Activated CD4-positive, alpha-beta T cell treated with anti-CD3 and anti-CD28 coated beads, Interleukin-2, amount 10 ng/mL, durations not matched to agents 7 days and 5 days (primary cell): ENCODE measurements around the gene LRRC56. TPM values are rescaled to one million over a fixed set of nuclear protein-coding genes. Genes with fewer than 3 reads are reported as not detected.
"Not testable (repeated sequence)": the region's sequence is repeated elsewhere in the genome, so short reads cannot be mapped to it uniquely, and the experiment has no call there.

Experiments
- CTCF ChIA-PET: fragments of 350-600 bp; sonication (Branson Sonifier 250); formaldehyde crosslinking; loops from one replicate; lab custom pipeline; 2021; ENCODE audit warnings: antibody characterized with exemption; lab: Charles Lee
- POLR2A ChIA-PET: fragments of 350-600 bp; sonication (Branson Sonifier 250); formaldehyde crosslinking; loops from one replicate; lab custom pipeline; 2021; ENCODE audit warnings: antibody characterized with exemption; lab: Charles Lee
- DNase-seq: peaks from one replicate; pipeline ENCODE4 v3.0.0-alpha.2; 2020
- H3K27ac Mint-ChIP-seq: one replicate; pipeline ENCODE4 v1.8.0; 2021; ENCODE audit warnings: mild to moderate bottlenecking, moderate library complexity, mixed read lengths
- H3K27me3 Mint-ChIP-seq: one replicate; pipeline ENCODE4 v1.8.0; 2021; ENCODE audit warnings: mixed read lengths
- H3K36me3 Mint-ChIP-seq: one replicate; pipeline ENCODE4 v1.8.0; 2021; ENCODE audit warnings: low read depth, mixed read lengths
- H3K4me1 Mint-ChIP-seq: one replicate; pipeline ENCODE4 v1.8.0; 2021; ENCODE audit warnings: mixed read lengths
- H3K4me3 Mint-ChIP-seq: one replicate; pipeline ENCODE4 v1.8.0; 2021; ENCODE audit warnings: mild to moderate bottlenecking, moderate library complexity, mixed read lengths
- H3K9me3 Mint-ChIP-seq: one replicate; pipeline ENCODE4 v1.8.0; 2021; ENCODE audit warnings: mixed read lengths
- total RNA-seq, 2 experiments: library from RNA; stranded (reverse); gene quantifications; one replicate each; pipeline ENCODE4 v1.2.3, GENCODE V29; 2021

LRRC56 gene
- total RNA-seq, 2 experiments from 2014 or later: 2.0 to 2.1 TPM

DNA sequence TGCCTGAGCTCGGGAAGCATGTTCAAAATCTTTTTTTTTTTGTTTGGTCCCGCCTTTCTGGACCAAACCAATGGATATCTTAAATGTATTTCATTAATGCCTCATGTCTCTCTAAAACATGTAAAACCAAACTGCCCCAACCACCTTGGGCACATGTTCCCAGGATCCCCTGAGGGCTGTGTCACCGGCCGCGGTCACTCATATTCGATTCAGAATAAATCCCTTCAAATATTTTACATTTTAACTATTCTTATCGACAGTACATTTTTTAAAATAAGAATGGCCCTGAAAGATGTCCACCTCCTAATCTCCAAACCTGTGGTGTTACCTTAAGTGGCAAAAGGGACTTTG lies 32.4 kb upstream of the LRRC56 start:
- peaks cover 14% of the 10 kb centered on the region for H3K36me3 Mint-ChIP-seq
- H3K27ac Mint-ChIP-seq: peak overlapping the region; percentile 98
- no peaks in the 10 kb centered on the region for H3K9me3 Mint-ChIP-seq
- H3K27me3 Mint-ChIP-seq: no peaks in the 10 kb centered on the region
- H3K4me3 Mint-ChIP-seq: peak overlapping the region; percentile 95
- DNase-seq: no peak
- H3K4me1 Mint-ChIP-seq: peaks cover 29% of the 10 kb centered on the region
- ChIA-PET CTCF (interaction anchor here (6.5 kb wide), 1 partner anchor 13 kb away, joined by 64 read pairs; no protein-coding TSS in a partner anchor), POLR2A (no interaction called here)

DNA sequence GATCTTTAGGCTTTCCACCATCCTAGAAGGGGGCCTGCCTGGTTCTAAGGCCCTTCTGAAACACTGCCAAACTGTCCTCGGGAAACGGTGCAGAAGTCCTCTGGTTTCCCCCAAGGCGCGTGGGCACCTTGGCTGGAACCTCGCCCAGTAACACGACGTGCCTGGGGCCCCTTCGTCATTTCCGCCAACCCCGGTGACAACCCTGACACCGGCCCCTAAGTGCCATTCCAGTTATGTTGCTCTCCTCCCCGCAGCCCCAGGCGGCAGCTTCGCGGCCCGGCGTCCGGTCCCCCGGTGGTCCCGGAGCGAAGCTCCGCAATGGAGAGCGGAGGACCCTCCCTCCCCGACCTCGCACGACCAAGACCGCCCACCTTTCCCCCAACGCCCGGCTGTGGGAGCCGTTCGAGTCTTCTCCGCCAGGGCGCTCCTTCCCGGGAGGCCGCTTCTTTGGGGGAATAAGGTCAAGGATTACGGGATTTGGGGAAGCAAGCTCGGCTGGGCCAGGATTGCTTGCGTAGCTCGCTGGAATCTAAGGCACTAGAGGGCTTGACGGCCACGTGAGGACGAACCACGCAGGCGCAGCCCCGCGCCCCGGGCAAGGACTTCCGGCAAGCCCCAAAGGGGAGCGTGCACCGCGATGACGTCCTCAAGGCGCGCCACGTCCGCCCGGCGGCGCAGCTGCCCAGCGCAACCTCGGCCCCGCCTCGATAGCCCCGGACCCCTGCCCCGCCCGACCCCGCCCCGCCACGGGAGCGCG lies 30.9 kb upstream of the LRRC56 start:
- Mint-ChIP-seq H3K9me3 (no peaks in the 10 kb centered on the region), H3K27ac (peak overlapping the region; percentile 98), H3K27me3 (no peaks in the 10 kb centered on the region), H3K4me3 (peak overlapping the region; percentile 95), H3K4me1 (peaks cover 26% of the 10 kb centered on the region), H3K36me3 (peaks cover 9% of the 10 kb centered on the region)
- peak; percentile 97 for DNase-seq
- CTCF ChIA-PET: interaction anchor here (1.2 to 6.5 kb wide), 2 partner anchors 12 to 57 kb away, joined by 4 to 64 read pairs; partner anchors contain the start of gene PTDSS2
- POLR2A ChIA-PET: no interaction called here

DNA sequence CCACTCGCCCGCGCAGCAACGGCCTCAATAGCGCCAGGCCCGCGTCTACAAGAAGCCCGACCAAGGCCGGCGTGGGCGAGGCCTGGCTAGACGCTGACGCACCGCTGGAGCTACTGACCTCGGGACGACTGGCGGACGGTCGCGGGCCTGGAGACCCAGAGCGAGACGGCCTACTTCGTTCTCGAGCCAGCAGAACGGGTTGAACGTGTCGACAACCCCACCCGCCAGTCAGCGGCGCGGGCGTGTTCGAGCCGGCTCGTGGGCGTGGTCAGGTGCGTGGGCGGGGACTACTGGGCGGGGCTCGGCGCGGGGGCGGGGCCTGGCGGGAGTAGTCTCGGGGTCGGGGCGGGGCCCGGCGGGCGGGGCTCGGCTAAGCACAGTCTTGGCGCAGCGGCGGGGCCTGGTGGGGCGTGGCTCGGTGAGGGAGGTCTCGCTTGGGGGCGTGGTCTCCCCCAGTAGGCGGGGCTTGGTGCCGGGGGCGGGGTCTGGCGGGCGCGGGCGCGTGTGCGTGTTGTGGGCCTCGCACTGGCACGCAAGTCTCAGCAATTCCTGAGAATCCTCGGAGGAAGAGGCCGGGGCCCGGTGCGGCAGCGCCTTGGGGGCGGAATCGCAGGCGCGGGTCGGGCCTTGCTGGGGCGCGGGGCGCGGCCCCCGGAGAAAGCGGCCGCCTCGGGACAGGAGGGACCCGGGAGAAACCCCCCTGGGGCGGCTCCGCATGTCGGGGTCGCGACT lies 30.2 kb upstream of the LRRC56 start, which contains the start of gene RNH1:
TSS of gene RNH1 (minus strand) at position 248 of the 732 bp plus-strand sequence. CDS start 5,080 bp downstream, outside the sequence.
- Mint-ChIP-seq H3K36me3 (peaks cover 11% of the 10 kb centered on the region), H3K4me3 (peak within 1 kb of the TSS; percentile 95), H3K9me3 (no peaks in the 10 kb centered on the region), H3K27me3 (no peaks in the 10 kb centered on the region), H3K4me1 (peaks cover 26% of the 10 kb centered on the region), H3K27ac (peak within 1 kb of the TSS; percentile 98)
- DNase-seq: peak; percentile 98
- CTCF ChIA-PET: interaction anchor here (1.0 to 6.5 kb wide), 3 partner anchors 11 to 58 kb away, joined by 3 to 64 read pairs (median 4); partner anchors contain the start of gene PTDSS2
- POLR2A ChIA-PET: no interaction called here

DNA sequence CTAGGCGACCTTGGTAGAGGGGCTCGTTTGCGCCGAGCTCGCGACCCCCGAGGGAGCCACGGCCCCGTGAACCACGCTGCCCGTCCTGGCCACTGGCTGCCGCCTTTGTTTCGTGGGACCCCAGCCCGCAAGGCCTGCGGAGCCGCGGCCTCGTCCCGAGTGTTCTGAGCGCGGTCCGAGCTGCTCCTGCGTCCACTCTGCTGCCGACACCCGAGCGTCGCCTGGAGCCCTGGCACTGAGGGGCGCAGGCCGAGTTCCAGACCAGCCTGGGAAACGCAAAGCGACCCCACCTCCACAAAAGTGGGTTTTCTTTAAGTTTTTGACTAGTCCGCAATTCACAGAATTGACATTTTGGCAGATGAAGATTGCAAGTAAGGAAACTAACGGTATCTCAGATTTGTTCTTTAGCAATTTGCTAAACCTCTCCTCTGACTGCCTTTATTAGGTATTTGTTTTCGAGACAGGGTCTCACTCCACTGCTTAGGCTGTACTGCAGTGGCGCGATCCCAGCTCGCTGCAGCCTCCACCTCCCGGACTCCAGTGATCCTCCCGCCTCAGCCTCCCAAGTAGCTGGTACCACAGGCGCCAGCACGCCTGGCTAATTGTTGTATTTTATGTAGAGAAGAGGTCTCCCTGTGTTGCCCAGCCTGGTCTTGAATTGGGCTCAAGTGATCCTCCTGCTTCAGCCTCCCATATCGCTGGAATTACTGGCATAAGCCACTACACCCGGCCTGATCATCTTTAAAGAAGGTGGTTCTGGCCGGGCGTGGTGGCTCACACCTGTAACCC lies 29.4 kb upstream of the LRRC56 start:
- POLR2A ChIA-PET: no interaction called here
- peak overlapping the region; percentile 95 for H3K4me3 Mint-ChIP-seq
- no peak for DNase-seq
- H3K27me3 Mint-ChIP-seq: no peaks in the 10 kb centered on the region
- peaks cover 26% of the 10 kb centered on the region for H3K4me1 Mint-ChIP-seq
- H3K9me3 Mint-ChIP-seq: no peaks in the 10 kb centered on the region
- H3K36me3 Mint-ChIP-seq: peaks cover 11% of the 10 kb centered on the region
- CTCF ChIA-PET: interaction anchor here (1.0 to 6.5 kb wide), 3 partner anchors 10 to 52 kb away, joined by 3 to 64 read pairs (median 3); no protein-coding TSS in a partner anchor
- peak overlapping the region; percentile 80 for H3K27ac Mint-ChIP-seq

DNA sequence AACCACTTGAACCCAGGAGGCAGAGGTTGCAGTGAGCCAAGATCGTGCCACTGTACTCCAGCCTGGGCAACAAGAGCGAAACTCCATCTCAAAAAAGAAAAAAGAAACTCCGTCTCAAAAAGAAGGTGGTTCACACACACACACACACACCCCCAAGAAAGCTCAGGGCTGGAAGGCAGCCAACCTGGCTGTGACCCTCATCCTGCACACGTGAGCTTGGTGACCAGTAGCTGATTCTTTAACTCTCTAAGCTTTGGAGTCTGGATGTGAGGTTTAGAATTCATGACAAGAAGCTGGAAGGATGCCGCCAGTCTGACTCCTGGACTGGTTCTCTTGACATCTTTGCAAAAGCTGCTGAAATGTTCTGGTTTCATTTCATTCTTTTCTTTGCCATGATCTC lies 28.4 kb upstream of the LRRC56 start:
- POLR2A ChIA-PET: interaction anchor here (0.6 kb wide), 1 partner anchor 20 kb away, joined by 4 read pairs; no protein-coding TSS in a partner anchor
- no peak for DNase-seq
- Mint-ChIP-seq H3K9me3 (no peaks in the 10 kb centered on the region), H3K4me3 (no peak overlapping the region), H3K4me1 (peaks cover 20% of the 10 kb centered on the region), H3K36me3 (peaks cover 11% of the 10 kb centered on the region), H3K27ac (peak overlapping the region; percentile 25), H3K27me3 (no peaks in the 10 kb centered on the region)
- CTCF ChIA-PET: interaction anchor here (0.6 to 6.5 kb wide), 6 partner anchors 9 to 270 kb away, joined by 3 to 64 read pairs (median 3); partner anchors contain the start of gene PTDSS2

DNA sequence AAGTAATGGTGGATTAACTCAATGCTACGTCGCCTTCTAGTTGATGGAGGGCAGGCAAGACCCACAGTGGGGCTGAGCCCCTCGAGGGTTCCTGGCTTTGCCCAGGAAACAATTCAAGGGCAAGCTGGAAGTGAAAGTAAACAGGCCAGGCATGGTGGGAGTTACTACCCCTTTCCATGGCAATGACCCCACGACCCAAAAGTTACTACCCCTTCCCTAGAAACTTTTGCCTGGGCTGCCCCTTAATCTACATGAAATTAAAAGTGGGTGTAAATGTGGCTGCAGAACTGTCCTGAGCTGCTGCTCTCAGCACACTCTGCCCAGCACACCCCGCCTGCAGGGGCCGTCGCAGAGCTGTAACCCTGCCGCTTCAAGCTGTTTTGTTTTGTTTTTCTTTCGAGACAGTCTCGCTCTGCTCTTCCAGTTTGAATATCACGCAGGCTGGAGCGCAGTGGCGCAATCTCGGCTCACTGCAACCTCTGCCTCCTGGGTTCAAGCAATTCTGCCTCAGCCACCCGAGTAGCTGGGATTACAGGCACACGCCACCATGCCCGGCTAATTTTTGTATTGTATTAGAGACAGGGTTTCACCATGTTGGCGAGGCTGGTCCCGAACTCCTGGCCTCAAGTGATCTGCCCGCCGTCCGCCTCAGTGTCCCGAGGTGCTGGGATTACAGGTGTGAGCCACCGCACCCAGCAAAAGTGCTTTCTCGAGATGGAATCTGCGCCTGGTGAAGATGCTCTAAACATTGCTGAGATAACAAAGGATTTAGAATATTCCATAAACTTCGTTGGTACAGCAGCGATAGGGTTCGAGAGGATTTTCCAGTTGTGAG lies 24.3 kb upstream of the LRRC56 start:
- CTCF ChIA-PET: interaction anchor here (1.4 to 1.5 kb wide), 2 partner anchors 23 to 65 kb away, joined by 3 read pairs; no protein-coding TSS in a partner anchor
- peak overlapping the region; percentile 9 for H3K27ac Mint-ChIP-seq
- H3K27me3 Mint-ChIP-seq: no peaks in the 10 kb centered on the region
- no peak overlapping the region for H3K4me3 Mint-ChIP-seq
- DNase-seq: no peak
- POLR2A ChIA-PET: no interaction called here
- H3K4me1 Mint-ChIP-seq: peaks cover 5% of the 10 kb centered on the region
- H3K9me3 Mint-ChIP-seq: peaks cover 11% of the 10 kb centered on the region
- peaks cover 27% of the 10 kb centered on the region for H3K36me3 Mint-ChIP-seq

DNA sequence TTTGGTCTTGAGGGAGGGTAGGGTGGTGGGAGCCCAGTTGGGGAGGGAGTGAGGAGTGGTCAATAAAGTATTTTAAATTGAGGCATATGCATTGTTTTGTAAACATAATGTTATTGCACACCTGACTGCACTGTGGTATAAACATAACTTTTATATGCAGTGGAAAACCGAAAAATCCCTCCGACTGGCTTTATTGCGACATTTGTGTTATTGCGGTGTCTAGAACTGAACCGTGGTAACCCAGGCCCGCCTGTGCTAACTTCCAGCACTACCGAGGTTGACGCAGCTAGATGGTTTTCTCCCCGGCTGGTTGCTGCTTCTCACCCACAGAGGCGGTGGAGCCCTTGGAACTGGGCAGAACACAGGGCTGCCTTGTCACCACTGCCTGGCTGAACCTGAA lies 22.7 kb upstream of the LRRC56 start:
- ChIA-PET CTCF (interaction anchor here (1.5 kb wide), 1 partner anchor 66 kb away, joined by 3 read pairs; no protein-coding TSS in a partner anchor), POLR2A (no interaction called here)

DNA sequence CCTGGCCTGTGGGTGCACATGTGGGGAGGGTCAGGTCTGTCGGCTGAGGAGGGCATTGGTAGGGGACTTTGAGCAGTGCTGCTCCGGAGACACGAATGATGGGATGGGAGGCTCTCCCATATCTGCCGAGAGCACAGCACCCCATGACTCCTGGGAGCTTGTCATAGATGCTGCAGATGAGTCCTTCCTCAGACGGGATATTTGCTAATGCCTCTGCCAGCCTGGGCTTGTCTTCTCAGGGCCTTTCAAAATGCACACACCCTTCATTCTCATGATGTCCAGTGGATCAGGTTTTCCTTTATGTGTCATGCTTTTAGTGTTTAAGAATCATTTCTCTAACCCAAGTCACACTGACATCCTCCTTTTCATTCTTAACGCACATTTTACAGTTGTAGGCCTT lies 22.2 kb upstream of the LRRC56 start:
- CTCF ChIA-PET: interaction anchor here (0.7 kb wide), 1 partner anchor 103 kb away, joined by 3 read pairs; no protein-coding TSS in a partner anchor
- Mint-ChIP-seq H3K27me3 (no peaks in the 10 kb centered on the region), H3K27ac (no peak overlapping the region), H3K4me1 (peaks cover 10% of the 10 kb centered on the region), H3K4me3 (no peak overlapping the region), H3K9me3 (peaks cover 11% of the 10 kb centered on the region), H3K36me3 (peaks cover 20% of the 10 kb centered on the region)
- POLR2A ChIA-PET: no interaction called here
- no peak for DNase-seq

More for the DNA sequence above, 22.7 kb upstream of the LRRC56 start:
- H3K27ac Mint-ChIP-seq: no peak overlapping the region
- DNase-seq: no peak
- peaks cover 11% of the 10 kb centered on the region for H3K9me3 Mint-ChIP-seq
- peaks cover 10% of the 10 kb centered on the region for H3K4me1 Mint-ChIP-seq
- H3K36me3 Mint-ChIP-seq: peaks cover 25% of the 10 kb centered on the region
- H3K27me3 Mint-ChIP-seq: no peaks in the 10 kb centered on the region
- H3K4me3 Mint-ChIP-seq: no peak overlapping the region

DNA sequence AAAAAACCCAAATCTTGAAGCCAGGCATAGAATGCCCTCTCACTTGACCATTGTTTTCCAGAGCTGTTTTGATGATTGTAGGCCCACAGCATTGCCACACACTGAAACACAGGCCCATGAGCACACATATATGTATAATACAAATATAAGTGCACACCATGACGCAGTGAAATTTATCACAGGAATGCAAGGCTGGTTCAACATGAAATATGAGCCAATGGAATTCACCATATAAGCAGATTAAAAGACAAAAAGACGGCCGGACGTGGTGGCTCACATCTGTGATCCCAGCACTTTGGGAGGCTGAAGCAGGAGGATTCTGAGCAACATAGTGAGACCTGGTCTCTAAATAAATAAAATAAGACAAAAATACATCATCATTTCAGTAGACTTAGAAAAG lies 20.9 kb upstream of the LRRC56 start:
- Mint-ChIP-seq H3K4me1 (peaks cover 10% of the 10 kb centered on the region), H3K9me3 (peaks cover 11% of the 10 kb centered on the region), H3K27ac (no peak overlapping the region), H3K27me3 (no peaks in the 10 kb centered on the region), H3K36me3 (peaks cover 18% of the 10 kb centered on the region), H3K4me3 (no peak overlapping the region)
- CTCF ChIA-PET: interaction anchor here (0.5 kb wide), 1 partner anchor 154 kb away, joined by 4 read pairs; no protein-coding TSS in a partner anchor
- DNase-seq: no peak
- POLR2A ChIA-PET: no interaction called here

DNA sequence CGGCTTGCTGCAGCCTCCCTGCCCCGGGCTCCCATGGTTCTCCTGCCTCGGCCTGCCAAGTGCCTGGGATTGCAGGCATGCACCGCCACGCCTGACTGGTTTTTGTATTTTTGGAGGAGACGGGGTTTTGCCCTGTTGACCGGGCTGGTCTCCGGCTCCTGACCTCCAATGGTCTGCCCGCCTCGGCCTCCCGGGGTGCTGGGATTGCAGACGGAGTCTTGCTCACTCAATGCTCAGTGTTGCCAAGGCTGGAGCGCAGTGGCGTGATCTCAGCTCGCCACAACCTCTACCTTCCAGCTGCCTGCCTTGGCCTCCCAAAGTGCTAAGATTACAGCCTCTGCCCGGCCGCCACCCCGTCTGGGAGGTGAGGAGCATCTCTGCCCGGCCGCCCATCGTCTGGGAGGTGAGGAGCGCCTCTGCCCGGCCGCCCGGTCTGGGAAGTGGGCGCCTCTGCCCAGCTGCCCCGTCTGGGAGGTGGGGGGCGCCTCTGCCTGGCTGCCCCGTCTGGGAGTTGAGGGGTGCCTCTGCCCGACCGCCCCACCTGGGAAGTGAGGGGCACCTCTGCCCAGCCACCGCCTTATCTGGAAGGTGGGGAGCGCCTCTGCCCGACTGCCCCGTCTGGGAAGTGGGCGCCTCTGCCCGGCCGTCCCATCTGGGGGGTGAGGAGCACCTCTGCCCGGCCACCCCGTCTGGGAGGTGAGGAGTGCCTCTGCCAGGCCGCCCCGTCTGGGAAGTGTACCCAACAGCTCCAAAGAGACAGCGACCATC lies 20.2 kb upstream of the LRRC56 start:
- CTCF ChIA-PET: interaction anchor here (0.5 to 2.6 kb wide), 2 partner anchors 10 to 153 kb away, joined by 4 to 64 read pairs; partner anchors contain the start of gene RNH1
- Mint-ChIP-seq H3K9me3 (peaks cover 11% of the 10 kb centered on the region), H3K36me3 (peaks cover 16% of the 10 kb centered on the region)
- POLR2A ChIA-PET, H3K27ac Mint-ChIP-seq, H3K4me1 Mint-ChIP-seq, H3K27me3 Mint-ChIP-seq, DNase-seq, H3K4me3 Mint-ChIP-seq: not testable (repeated sequence)
